ENCODE measurements around the gene C6orf52. TPM values are rescaled to one million over a fixed set of nuclear protein-coding genes. Genes with fewer than 3 reads are reported as not detected.

The C6orf52 gene
- total and polyA plus RNA-seq, 2 of the 13 experiments (the other 11 are each of a cell fraction or from before 2014, with no cell fraction given): 0.50 to 0.53 TPM

- TF ChIP-seq SP140L (CRISPR knock-in tag; IDR thresholded peaks at IDR 0.05; ENCODE audit: borderline replicate concordance): no peak
- 0 out of 2 replicates have a peak, but pooled peaks have one; percentile 65 for TF ChIP-seq KLF15 (CRISPR knock-in tag; IDR thresholded peaks at IDR 0.05; ENCODE audit: borderline replicate concordance)
- TF ChIP-seq AGO1 (IDR thresholded peaks at IDR 0.05; ENCODE audit: low read depth, low read length, poor library complexity, severe bottlenecking): no peak
- TF ChIP-seq MAFG (CRISPR knock-in tag; IDR thresholded peaks at IDR 0.05): no peak
- 0 out of 2 replicates have a peak, but pooled peaks have one; percentile 11 for TF ChIP-seq ZMYM4 (CRISPR knock-in tag; IDR thresholded peaks at IDR 0.05)
- peak; percentile 74 for TF ChIP-seq YEATS4 (CRISPR knock-in tag; IDR thresholded peaks at IDR 0.05; ENCODE audit: borderline replicate concordance)
- no peak for TF ChIP-seq ZMAT5 (CRISPR knock-in tag; IDR thresholded peaks at IDR 0.05; ENCODE audit: borderline replicate concordance, low read depth)
- peak; percentile 18; the same call in 1 of the 2 replicates for TF ChIP-seq ZNF512B (CRISPR knock-in tag; IDR thresholded peaks at IDR 0.05; ENCODE audit: borderline replicate concordance)
- peak; percentile 88 for TF ChIP-seq AGO2 (optimal IDR thresholded peaks at IDR 0.05; ENCODE audit: low read depth, low read length)
- peak; percentile 61; the same call in 1 of the 2 replicates for TF ChIP-seq TAF1 (CRISPR knock-in tag; IDR thresholded peaks at IDR 0.05)
- TF ChIP-seq MYC (CRISPR knock-in tag; IDR thresholded peaks at IDR 0.05; ENCODE audit: borderline replicate concordance): peak; percentile 51; the same call in 1 of the 2 replicates
- peak; percentile 69 for TF ChIP-seq PHF8 (CRISPR knock-in tag; IDR thresholded peaks at IDR 0.05)
- TF ChIP-seq IRF9 (CRISPR knock-in tag; IDR thresholded peaks at IDR 0.05; ENCODE audit: borderline replicate concordance): no peak
- no peak for TF ChIP-seq SATB2 (CRISPR knock-in tag; IDR thresholded peaks at IDR 0.05)
- peak; percentile 93; the same call in 1 of the 2 replicates for TF ChIP-seq ZNF546 (CRISPR knock-in tag; conservative IDR thresholded peaks at IDR 0.05)
- peak; percentile 42; the same call in 1 of the 2 replicates for TF ChIP-seq TBX2 (CRISPR knock-in tag; IDR thresholded peaks at IDR 0.05; ENCODE audit: borderline replicate concordance)
- no peak for TF ChIP-seq TERF1 (CRISPR knock-in tag; IDR thresholded peaks at IDR 0.05)
- TF ChIP-seq JARID2 (CRISPR knock-in tag; IDR thresholded peaks at IDR 0.05; ENCODE audit: insufficient replicate concordance): no peak
- TF ChIP-seq NKX3-1 (CRISPR knock-in tag; IDR thresholded peaks at IDR 0.05): peak; percentile 73
- TF ChIP-seq KLF9 (CRISPR knock-in tag; IDR thresholded peaks at IDR 0.05; ENCODE audit: low read depth): peak; percentile 84; the same call in 1 of the 2 replicates
Measured at GRCh38 chr6:10720265-10720959, 26.0 kb upstream of the C6orf52 start (continued).
